ENCODE measurements around the gene KCNK4.

Gene KCNK4

DNA sequence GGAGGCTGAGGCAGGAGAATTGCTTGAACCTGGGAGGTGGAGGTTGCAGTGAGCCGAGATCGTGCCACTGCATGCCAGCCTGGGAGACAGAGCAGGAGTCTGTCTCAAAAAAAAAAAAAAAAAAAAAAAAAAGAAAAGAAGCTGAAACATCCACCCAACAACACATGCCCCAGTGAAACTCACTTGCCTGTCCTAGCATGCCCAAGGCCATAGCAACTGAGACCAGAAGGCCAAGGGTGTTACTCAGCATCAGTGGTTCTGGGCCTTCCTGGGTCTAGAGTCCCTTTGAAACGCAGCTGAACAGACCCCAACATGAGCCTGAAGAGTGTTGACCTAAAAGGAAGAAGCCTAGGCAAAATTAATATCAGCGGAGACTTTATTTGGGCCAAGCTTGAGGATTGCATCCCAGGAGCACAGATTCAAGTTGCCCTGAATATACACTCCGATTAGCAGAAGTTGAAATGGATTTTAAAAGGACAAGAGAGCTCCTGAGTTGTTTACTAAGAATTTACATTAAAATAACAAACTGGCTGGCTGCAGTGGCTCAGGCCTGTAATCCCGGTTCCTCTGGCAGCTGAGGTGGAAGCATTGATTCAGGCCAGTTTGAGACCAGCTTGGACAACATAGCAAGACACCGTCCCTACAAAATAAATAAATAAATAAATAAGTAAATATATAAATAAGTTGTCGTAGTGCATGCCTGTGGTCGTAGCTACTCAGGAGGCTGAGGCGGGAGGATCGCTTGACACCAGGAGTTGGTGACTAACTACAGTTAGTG, 33.8 kb downstream of the KCNK4 start:
- no peak for DNase-seq (ENCODE audit: low read depth)

DNA sequence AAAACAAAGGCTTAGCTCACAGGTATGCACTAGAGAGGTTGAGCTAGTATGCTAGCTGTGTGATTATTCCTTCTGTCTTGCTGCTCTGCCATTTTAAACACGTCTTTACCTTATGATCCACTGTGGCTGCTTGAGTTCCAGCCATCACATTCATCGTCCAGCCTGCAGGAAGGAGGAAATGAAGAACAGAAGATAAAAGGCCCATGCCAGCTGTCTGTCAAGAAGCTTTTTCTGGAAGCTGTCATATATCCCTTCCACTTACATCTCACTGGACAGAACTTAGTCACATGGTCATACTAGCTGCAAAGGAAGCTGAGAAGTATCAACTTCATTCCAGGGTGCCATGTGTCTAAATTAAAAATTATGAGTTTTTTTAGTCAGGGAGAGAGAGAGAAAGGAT, 36.3 kb downstream of the KCNK4 start:
- DNase-seq (ENCODE audit: low read depth): no peak

DNA sequence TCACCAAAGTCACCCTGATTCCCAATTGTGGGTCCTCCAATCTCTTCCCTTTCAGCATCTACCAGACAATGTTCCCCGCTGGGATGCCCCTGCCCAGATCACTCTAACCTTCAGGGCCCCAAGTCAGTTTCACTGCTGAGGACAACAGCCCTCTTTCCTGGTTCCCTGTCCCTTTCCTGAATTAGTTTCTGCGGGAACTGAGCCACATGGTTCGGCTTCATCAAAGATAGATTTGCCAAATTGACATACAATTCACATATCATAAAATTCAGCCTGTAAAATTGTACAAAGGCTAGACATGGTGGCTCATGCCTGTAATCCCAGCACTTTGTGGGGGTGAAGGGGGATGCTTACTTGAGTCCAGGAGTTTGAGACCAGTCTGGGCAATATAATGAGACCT, 36.9 kb downstream of the KCNK4 start:
- DNase-seq (ENCODE audit: low read depth): no peak

DNA sequence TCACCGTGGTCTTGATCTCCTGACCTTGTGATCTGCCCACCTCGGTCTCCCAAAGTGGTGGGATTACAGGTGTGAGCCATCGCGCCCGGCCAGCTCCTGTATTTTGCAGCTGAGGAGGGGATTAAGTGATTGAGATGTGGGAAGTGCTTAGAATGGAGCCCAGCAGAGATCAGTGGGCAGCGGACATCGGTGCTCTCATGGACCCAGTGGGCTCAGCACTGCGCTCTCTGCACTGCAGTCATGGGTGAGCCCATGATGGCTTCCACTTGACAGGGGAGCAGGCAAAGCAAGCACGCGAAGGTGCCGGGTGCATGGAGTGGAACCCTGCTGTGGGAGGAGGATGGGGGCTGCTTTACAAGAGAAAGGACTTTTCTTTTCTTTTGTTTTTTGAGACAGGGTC, 39.8 kb downstream of the KCNK4 start:
- DNase-seq (ENCODE audit: low read depth): no peak

DNA sequence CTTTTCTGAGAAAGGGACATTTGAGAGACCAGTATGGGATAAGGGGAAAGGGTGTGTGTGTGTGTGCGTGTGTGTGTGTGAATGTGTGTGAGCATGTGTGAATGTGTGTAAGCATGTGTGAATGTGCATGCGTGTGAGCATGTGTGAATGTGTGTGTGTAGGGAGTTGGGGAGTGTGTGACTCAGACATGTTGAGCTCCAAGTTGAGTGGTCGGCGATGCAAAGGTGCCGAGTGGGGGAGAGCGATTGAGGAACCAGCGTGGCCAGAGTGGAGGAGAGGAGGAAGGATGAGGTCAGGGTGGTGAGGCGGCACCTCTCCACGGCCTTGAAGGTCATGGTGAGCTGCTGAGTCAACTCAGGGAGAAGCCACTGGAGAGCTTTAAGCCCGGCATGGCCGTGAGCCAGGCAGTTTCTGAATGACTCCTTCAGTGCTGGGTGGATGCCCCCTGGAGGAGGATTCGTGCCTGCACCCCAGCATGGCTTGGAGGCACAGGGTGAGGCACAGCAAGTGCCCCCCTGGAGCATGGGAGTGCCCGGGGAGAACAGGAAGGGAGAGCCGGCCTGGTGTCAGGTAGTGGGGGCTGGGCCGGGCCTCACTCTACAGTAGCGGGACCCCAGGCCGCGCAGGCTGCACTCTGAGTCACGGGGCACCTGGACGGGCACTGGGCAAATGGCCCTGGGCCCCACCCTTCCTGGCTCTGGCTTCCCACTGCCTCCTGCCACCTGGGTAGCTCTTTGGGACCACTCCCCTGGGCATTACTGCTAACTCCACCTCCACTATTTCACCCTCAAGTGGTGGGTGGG, 40.7 kb downstream of the KCNK4 start:
- DNase-seq (ENCODE audit: low read depth): peak; percentile 39

DNA sequence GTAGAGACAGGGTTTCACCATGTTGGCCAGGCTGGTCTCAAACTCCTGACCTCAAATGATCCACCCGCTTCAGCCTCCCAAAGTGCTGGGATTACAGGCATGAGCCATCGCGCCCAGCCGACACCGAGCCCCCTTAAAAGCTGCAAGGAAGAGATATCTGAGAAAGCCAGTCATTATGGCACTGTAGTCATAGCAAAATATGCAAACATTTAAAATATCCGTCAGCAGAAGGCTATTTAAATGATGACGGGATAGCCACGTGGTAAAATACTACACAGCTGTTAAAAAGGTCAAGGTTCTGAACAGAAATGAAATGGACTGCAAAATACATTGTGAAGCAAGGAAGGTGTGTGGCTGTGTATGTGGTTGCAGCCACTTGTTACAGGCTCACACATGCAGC, 42.5 kb downstream of the KCNK4 start:
- DNase-seq (ENCODE audit: low read depth): no peak

DNA sequence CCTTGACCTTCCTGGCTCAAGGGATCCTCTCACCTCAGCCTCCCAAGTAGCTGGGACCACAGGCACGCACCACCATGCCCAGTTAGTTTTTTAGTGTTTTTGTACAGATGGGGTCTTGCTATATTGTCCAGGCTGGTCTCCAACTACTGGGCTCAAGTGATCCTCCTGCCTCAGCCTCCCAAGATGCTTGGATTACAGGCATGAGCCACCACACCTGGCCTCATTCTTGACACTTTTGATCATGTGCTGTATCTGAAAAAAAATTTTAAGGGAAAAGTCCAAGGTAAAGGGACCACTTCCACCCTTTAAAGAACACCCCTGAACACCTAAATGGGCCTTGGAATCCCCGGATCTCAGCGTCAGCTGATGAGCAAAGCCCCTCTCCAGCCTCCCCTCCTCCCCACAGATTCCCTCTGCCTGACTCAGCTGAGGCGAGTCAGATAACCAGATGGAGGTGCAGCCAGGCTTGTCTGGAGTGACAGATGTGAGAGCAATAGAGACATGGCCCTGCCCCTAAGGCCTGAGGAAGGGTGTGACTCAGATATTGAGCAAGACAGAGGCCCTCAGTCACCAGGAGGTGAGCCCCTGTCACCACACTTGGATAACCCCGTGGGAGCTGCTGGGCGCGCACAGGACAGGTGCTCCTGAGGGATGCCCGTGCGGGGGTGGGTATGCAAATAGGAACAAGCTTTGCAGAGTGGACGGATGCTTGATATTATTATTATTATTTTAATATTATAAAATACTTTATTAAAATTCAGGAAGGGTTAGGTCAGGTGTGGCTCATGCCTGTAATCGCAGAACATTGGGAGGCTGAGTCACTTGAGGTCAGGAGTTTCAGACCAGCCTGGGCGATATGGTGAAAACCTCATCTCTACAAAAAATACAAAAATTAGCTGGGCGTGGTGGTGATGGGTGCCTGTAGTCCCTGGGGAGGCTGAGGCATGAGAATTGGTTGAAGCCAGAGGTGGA, 43.9 kb downstream of the KCNK4 start:
- no peak for DNase-seq (ENCODE audit: low read depth)

DNA sequence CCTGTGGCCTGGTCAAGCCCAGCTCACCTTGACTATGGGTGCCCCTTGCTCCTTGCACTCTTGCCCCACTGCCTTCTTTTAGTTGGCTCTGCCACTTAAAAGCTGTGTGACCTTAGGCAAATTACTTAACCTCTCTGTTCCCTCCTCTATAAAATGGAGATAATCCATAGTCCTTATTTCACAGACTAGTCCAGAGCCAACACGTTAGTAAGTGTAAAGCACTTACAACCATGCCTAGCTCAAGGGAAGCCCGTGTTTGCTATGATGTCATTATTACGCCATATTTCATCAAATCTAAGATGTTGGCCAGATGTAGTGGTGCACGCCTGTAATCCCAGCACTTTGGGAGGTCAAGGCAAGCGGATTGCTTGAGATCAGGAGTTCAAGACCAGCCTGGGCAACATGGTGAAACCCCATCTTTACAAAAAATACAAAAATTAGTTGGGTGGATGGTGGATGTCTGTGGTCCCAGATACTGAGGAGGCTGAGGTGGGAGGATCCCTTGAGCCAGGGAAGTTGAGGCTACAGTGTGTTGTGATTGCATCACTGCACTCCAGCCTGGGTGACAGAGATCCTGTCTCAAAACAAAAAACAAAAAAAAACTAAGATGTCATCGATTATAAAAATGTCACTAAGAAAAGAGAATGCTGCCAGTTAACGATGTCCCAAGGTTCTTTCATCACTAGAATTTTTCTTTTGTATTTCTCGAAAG, 46.6 kb downstream of the KCNK4 start:
- DNase-seq (ENCODE audit: low read depth): no peak

DNA sequence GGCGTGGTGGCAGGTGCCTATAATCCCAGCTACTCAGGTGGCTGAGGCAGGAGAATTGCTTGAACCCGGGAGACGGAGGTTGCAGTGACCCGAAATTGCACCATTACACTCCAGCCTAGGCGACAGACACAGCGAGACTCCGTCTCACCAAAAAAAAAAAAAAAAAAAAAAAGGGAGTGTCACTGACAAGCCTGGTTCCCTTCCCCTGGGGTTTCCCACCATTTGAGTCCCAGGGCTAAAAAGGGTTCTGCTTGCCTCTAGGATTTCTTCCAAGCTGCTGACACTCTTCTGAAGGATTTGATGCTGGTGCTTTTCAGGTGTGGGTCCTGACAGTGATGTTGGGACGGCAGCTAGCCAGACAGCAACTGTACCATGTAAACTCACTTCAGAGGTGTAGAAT, 47.6 kb downstream of the KCNK4 start:
- DNase-seq (ENCODE audit: low read depth): no peak

DNA sequence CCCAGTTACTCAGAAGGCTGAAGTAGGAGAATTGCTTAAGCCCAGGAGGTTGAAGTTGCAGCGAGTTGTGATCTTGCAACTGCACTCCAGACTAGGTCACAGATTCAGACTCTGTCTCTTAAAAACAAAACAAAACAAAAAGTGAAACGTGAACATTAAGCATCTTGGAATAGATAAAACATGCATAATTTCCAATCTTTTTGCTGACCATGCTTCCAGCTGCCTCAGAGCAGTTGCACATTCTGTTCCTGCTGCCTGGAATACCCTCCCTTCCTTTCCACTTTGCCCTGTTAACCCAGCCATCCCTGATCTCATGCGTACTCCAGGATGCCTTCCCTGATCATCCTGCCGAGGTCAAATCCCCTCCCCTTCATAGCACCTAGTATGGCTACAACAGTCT, 48.2 kb downstream of the KCNK4 start:
- DNase-seq (ENCODE audit: low read depth): no peak

DNA sequence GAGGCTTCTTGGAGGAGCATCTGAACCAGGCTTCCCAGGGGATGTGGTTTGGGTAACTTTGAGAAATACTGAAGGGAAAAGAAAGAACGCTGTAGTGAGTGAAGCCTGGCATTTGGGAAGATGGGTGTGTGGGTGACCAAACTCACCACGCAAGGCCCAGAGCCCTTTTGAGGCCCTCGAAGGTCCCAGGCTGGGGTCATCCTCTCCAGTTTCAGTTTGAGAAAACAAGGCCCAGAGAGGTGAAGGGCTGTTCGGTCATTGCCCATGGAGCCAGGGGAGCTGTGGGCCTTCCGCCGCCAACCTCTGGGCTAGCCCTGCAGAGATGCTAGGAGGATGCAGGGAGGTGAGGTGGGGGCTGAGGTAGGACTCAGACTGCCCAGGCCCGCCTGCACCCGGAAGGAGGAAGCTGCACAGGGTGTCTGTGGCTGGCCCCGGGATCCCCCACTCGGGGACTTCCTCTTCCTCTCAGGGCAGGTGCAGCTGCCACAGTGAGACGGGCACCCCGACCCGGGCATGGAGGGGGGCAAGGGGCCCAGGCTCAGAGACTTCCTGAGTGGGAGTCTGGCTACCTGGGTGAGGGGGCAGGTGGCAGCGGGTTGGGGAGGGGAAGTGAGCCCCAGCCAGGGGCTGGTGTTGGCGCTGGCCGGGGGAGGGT, 48.8 kb downstream of the KCNK4 start, which contains the start of gene CCDC88B:
TSS of gene CCDC88B (plus strand) at position 451 of the 655 bp plus-strand sequence. CDS start at position 514, 63 bp downstream.
- DNase-seq (ENCODE audit: low read depth): peak; percentile 77

DNA sequence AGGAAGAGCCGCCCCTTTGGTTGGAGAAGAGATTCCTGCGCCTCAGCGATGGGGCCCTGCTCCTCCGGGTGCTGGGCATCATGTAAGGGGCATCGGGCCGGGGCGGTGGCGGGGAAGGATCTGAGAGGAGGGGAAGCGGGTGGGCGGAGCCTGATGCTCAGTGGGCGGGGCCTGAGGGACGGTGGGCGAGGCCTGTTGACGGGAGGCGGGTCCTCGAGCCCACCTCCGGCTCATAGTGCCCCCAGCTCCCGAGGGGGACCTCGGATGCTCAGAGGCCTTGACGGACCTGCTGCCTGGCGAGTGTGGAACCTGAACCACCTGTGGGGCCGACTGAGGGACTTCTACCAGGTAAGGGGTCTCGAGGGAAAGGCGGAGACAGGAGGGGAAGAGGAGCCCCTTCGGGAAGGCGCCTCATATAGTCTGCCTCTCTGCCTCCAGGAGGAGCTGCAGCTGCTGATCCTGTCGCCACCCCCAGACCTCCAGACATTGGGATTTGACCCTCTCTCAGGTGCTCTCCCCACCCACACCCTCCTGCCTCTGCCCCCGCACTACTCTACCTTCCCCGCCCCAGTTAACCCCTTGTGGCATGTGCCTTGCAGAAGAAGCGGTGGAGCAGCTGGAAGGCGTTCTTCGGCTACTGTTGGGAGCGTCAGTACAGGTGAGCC, 49.7 kb downstream of the KCNK4 start:
- peak; percentile 59 for DNase-seq (ENCODE audit: low read depth)

DNA sequence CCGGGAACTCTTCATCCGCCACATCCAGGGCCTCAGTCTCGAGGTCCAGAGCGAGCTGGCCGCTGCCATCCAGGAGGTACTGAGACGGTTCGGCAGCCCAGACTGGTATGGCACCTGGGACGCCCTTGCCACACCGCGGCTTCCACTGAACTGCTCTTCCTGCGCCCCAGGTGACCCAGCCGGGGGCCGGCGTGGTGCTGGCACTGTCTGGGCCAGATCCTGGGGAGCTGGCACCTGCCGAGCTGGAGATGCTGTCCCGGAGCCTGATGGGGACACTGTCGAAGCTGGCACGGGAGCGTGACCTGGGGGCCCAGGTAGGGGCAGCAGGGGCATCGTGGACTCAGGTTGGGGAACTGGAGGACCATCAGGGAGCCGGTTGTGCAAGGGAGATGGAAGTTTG, 50.3 kb downstream of the KCNK4 start:
- DNase-seq (ENCODE audit: low read depth): no peak

DNA sequence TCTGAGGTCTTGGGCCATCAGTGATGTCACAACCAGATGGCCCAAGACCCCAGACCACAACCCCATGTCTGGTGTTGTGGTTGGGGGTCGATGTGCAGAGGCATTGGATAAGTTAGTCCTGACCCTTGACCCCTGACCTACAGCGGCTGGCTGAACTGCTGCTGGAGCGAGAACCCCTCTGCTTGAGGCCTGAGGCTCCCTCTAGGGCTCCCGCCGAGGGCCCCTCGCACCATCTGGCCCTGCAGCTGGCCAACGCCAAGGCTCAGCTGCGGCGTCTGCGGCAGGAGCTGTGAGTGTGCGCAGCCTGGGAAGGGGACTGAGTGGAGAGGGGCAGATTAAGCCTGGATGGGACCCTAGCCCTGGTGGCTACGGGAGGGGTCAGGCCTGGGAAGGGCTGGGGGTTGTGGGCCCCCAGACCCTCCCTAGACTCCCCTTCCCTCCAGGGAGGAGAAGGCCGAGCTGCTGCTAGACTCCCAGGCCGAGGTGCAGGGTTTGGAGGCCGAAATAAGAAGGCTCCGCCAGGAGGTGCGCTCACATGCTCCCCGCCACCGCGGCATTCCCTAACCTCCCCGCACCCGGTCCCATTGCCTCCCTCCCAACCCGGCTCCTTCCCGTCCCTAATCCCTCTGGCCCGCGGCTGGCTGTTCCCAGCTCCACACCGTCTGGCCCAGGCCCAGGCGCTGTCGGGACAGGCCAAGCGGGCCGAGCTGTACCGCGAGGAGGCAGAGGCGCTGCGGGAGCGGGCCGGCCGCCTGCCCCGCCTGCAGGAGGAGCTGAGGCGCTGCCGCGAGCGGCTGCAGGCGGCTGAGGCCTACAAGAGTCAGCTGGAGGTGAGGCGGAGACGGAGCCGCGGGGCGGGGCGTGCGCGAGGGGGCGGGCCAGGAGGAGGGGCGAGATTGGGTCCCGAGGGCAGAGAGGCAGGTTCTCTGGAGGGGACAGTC, 51.0 kb downstream of the KCNK4 start:
- peak; percentile 85 for DNase-seq (ENCODE audit: low read depth)

DNA sequence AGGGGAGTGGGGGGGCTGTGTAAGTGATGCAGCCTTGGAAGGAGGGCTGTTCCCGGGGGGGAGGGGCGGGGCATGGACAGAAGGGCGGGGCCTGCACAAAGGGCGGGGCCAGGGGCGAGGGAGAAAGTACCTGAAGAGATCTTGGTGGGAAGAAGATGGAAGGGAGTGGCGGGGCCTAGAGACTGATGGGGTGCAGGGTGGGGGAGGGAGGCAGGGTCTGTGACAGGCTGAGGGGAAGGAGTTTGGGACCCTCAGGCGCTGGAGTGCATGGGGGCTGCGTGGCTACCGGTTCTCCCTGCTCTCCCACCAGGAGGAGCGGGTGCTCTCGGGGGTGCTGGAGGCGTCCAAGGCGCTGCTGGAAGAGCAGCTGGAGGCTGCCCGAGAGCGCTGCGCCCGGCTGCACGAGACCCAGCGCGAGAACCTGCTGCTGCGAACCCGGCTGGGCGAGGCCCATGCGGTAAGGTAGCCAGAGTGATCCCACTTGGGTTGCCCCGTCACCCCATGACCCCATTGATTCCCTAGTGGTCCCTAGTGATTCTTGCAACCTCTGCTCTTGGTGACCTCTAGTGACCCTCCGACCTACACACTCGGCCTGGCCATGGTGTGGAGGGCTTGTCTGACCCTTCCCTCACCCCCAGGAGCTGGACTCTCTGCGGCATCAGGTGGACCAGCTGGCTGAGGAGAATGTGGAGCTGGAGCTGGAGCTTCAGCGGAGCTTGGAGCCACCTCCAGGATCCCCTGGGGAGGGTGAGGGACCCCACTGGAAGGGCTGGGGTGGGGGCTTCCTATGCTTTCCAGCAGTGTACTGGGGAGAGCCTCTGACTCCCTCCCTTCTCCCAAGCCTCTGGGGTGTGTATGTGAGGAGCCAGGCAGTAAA, 52.0 kb downstream of the KCNK4 start:
- no peak for DNase-seq (ENCODE audit: low read depth)

DNA sequence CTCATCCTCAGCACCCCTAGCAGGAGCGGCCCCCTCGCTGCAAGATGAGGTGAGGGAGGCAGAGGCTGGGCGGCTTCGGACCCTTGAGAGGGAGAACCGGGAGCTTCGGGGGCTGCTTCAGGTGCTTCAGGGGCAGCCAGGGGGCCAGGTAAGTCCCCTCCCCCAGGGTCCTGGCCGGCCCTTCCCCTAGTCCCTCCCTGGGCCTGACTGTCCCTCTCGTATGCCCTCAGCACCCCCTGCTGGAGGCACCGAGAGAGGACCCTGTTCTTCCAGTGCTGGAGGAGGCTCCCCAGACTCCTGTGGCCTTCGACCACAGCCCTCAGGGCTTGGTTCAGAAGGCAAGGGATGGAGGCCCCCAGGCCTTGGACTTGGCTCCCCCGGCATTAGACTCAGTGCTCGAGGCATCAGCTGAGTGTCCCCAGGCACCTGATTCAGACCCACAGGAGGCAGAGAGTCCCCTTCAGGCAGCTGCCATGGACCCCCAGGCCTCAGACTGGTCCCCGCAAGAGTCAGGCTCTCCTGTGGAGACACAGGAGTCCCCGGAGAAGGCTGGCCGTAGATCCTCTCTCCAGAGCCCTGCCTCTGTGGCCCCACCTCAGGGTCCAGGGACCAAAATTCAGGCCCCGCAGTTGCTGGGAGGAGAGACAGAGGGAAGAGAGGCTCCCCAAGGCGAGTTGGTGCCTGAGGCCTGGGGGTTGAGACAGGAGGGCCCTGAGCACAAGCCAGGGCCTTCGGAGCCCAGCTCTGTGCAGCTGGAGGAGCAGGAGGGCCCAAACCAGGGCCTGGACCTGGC, 52.9 kb downstream of the KCNK4 start:
- no peak for DNase-seq (ENCODE audit: low read depth)

DNA sequence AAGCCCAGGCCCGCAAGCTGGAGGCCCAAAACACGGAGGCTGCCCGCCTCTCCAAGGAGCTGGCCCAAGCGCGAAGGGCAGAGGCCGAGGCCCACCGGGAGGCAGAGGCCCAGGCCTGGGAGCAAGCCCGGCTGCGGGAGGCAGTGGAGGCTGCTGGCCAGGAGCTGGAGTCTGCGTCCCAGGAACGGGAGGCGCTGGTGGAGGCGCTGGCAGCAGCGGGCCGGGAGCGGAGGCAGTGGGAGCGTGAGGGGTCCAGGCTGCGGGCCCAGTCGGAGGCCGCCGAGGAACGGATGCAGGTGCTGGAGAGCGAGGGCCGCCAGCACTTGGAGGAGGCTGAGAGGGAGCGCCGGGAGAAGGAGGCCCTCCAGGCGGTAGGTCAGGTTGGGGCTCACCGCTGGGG, 53.7 kb downstream of the KCNK4 start:
- no peak for DNase-seq (ENCODE audit: low read depth)

All from T follicular helper cell (primary cell).